Skeletal muscle cell (primary cell): Measurements from ENCODE around the gene ITCH.
A peak's percentile ranks its signal among the peaks of the same experiment; 100 is the strongest.
"Not testable (repeated sequence)": the region's sequence is repeated elsewhere in the genome, so short reads cannot be mapped to it uniquely, and the experiment has no call there.

ENCODE experiments used
- DNase-seq: peaks from one replicate; pipeline ENCODE4 v3.0.0-alpha.2; 2010; ENCODE audit warnings: low read depth
- H3K4me3 ChIP-seq: 2 replicates; pipeline ENCODE4 v1.5.1; 2011; ENCODE audit warnings: low read depth, mild to moderate bottlenecking, control low read depth, low read length, moderate library complexity

ITCH gene

DNA sequence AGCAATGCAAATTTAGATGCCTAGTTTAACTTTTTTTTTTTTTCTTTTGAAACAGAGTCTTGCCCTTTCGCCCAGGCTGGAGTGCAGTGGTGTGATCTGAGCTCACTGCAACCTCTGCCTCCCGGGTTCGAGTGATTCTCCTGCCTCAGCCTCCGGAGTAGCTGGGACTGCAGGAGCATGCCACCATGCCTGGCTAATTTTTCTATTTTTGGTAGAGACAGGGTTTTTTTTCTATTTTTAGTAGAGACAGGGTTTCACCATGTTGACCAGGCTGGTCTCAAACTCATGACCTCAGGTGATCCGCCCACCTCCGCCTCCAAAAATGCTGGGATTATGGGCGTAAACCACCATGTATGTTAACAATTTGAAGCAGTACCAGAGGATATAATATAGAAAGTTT, 155.8 kb downstream of the ITCH start:
- H3K4me3 ChIP-seq, DNase-seq: not testable (repeated sequence)

DNA sequence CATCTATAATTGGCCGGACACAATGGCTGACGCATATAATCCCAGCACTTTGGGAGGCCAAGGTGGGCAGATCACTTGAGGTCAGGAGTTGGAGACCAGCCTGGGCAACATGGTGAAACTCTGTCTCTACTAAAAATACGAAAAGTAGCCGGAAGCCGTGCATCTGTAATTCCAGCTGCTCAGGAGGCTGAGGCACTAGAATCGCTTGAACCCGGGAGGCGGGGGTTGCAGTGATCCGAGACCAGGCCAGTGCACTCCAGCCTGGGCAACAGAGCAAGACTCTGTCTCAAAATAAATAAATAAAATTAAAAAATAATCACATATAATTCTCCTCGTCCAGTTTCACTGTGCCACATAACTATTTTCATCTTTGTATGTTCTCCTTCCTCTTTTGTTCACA, 156.8 kb downstream of the ITCH start:
- DNase-seq = not testable (repeated sequence)

DNA sequence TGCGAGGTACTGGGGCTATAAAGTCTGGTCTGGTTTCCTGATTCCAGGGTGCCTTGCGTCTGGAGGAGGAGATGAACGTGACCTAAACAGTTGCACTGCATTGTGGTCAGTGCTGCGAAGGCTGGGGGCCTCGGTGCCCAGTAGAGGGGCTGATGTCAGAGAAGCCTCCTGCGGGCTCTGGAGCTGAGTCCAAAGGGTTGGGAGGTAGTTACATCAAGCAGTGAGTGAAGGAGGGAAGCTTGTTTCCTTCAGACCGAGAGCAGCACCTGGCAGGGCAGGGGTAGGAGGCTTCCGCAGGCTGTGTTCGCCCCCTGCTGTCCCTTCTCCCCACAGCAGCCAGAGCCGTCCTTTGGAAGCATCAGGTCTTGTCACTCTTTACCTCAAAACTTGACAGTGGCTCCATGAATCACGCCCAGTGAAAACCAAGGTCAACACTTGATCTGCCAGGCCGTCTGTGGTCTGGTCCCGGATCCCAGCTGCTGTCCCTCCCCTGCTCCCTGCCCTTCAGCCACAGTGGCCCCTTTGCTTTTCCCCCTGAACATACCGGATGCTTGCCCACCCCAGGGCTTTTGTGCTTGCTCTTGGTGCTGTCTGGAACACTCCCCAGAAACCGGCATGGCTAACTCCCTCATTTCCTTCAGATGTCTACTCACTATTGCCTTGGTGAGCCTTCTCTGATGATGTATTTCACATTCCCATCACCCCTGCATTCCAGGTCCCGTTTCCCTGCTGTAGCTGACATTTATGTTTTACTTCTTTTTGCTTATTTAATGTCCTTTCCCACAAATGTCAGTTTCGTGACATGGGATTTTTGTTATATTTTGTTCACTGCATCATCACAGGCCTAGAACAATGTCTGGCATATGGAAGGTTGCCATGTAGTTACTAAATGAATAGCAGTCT, 160.1 kb downstream of the ITCH start:
- peak; percentile 38 for DNase-seq
- no peak overlapping the region for H3K4me3 ChIP-seq

More for the DNA sequence above, 156.8 kb downstream of the ITCH start:
- not testable (repeated sequence) for H3K4me3 ChIP-seq

DNA sequence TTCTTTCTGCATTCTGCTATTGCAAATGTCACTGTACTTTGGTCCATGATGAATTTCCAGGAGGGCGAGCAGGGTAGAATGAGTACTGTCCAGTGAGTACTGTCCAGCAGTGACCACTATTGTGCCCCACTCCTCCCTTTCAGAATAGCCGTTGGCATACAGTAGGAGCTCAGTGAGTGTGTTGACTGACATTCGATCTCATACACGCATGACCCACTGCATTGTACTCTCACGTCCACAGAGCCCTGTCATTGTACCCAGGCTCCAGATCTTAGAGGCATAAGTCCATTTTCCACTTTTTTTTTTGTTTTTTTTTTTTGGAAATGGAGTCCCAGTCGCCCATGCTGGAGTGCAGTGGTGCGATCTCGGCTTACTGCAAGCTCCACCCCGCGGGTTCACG, 161.4 kb downstream of the ITCH start:
- DNase-seq = no peak
- no peak overlapping the region for H3K4me3 ChIP-seq

DNA sequence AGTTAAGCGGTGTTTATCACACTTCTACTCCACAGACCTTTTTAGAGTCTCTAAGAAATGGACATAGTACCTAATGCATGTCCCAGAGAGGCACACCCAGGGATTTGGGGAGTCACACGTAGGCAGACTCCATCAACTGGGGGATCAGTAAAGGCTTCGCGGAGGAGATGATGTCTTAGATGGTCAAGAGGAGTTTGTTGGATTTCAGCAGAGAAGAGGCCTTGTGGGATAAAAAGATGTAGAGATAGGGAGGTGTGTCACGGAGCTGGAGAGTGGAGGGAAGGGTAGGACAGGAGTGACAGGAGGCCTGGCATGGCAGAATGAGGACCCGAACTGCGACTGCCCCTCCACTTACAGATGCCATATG, 162.3 kb downstream of the ITCH start:
- no peak for DNase-seq
- H3K4me3 ChIP-seq = no peak overlapping the region

DNA sequence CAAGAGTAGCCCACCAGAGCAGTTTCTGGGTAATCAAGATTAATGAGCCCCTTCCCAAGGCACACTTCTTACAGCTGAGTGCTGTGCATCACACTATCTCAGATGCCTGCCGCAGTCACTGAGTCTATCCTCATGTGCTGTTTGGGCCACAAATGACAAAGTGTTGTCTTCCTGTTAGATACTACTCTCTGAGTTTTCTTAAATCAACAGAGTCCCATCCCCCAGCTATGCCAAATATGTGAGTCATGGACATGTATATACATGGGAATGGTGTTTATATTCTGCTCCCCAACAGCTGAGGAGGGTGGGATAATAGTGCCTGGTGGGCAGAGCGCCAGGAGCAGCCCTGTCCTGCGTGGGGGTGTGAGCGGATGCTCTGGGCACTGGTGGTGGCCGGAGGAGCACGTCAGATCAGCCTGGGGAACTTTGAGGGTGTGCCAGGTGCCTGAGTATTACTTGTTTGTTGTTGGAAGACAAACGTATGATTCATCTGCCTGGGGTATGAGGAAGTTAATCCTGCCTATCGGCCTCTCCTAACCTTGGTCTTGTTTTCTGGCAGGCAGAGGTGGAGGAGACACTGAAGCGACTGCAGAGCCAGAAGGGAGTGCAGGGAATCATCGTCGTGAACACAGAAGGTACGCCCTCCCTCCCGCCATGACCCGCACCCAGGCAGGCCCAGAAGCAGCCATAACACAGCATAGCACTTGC, 162.8 kb downstream of the ITCH start:
- H3K4me3 ChIP-seq = no peak overlapping the region
- DNase-seq = peak; percentile 98

DNA sequence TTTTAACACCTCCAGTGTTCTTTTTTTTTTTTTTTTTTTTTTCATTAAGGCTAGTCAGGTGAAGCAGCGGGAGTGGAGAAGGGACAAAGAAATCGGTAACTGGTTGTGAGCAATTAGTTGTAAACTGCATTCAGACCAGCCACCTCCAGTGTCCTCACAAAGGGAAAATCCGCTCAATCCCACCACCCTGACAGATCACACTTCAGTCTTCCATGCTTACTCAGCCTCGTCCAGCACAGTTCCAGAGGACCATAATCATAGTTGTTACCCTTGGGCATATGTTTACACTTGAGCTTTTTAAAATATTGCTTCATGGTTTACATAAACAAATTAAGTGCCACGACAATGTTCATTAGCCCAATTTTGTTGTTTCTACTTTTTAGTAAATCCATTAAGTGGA, 163.4 kb downstream of the ITCH start:
- no peak for DNase-seq
- no peak overlapping the region for H3K4me3 ChIP-seq

DNA sequence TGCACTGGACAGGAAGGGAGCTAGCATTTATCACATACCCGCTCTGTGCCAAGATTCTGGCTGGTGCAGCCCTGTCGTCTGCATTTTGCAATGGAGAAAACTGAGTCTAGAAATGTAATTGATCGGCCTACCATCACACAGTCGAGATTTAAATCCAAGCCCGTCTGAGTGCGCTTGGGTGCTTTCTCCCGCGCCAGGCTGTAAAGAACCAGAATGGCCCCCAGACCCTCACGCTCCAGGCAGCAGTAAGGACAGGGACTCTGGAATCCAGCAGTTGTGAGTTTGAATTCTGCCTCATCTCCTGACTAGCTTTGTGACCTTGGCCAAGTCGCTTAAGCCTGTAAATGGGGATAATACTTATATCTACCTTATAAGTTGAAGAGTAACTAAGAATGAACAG, 163.9 kb downstream of the ITCH start:
- H3K4me3 ChIP-seq = no peak overlapping the region
- DNase-seq = no peak

DNA sequence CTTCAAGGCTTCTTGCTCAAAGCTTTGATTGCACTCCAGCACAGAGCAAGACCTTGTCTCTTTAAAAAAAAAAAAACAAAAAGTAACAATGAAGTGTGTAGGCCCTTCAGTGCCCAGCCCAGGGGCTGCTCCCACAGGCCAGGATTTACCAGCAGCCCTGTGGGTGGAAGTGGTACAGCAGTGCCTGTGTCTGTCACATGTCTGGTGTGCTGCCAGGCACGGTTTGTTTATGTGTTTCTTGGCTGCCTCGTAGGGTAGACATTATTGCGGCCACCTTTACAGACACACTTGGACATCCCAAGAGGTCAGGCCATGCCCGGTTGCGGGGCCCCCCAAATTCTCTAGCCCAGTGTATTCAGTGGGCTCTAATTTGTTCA, 165.8 kb downstream of the ITCH start:
- no peak overlapping the region for H3K4me3 ChIP-seq
- no peak for DNase-seq

DNA sequence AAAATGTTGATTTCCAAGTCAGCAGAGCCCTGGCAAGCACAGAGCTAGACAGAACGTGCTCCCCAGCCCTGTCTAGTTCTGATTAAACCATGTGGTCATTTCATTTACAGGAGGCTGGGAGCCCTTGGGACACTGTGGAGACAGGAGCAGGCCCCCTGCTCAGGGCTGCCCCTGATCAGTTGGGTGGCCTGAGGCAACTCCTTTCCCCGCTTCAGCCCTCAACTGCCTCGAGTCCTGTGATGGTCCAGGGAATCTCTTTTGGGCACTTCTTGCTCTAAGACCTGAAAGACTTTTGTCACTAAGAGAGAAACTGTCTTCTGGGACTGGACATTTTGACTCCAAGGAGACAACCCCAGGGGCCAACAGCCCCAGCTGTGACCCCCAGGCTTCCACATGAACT, 166.7 kb downstream of the ITCH start:
- no peak for DNase-seq
- no peak overlapping the region for H3K4me3 ChIP-seq

DNA sequence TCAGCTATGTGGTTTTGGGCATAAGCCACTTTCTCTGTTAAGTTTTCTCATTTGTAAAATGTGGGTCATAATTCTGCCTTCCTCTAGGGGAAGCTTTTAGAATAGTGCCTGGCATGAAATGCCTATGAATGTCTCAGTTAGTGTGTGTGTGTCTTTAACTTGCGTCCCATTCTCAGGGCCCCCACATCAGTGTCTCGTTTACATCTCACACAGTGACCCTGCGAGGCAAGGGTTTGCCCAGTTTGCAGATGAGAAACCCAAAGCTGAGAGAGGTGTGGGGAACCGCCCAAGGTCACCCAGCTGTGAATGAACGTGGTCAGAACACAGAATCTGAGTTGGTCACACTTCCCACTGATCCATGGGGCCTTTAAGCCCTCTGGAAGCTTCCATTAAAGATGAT, 167.3 kb downstream of the ITCH start:
- no peak overlapping the region for H3K4me3 ChIP-seq

DNA sequence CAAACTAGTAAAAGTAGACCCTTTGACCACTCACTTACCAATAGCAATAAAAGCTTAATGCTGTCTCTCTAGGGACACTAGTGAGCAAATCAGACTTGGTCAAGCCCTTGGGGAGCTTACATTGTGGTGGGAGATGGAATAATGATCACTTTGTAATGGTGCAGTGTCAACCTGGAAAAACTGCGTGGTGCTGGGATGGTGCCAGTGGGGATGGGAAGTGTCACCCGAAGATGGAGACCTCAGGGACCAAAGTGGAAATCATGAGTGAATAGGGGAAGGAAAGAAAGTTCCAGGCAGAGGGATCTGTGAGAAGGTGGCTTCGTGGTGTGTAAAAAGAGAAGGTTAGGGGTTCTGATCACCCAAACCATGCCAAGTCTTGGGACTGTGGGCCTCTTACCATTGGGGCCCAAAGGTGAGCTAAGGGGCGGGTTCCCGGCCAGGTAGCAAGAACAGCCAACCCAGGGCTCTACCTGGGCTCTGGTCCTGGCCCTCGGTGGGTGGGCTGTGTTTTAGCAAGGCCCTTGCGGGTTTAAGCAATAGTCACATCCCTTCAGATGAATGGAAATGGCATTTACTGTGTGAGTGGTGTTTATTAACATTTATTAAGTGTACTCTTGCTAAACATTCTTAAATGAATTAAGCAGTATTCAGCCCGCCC, 168.7 kb downstream of the ITCH start:
- no peak for DNase-seq
- H3K4me3 ChIP-seq = no peak overlapping the region

More for the DNA sequence above, 167.3 kb downstream of the ITCH start:
- DNase-seq = no peak

DNA sequence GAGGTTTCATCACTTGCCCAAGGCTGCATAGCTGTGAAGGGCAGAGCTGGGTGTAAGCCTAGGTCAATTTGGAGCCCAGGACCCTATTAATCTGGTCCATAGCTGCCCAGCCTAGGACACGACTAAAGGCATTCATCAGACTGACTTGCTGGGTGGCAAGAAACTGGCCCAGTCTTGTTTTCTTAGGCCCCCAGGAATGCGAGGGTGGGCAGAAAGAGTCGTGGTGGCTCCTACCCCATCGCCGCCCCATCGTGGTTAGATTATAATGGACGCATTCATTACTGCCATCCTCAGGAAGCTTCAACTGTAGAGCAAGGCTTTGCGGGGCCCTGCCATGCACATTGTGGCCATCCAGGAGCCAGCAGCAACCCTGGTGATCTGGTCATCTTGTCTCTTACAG, 169.2 kb downstream of the ITCH start:
- DNase-seq = no peak
- H3K4me3 ChIP-seq = no peak overlapping the region

DNA sequence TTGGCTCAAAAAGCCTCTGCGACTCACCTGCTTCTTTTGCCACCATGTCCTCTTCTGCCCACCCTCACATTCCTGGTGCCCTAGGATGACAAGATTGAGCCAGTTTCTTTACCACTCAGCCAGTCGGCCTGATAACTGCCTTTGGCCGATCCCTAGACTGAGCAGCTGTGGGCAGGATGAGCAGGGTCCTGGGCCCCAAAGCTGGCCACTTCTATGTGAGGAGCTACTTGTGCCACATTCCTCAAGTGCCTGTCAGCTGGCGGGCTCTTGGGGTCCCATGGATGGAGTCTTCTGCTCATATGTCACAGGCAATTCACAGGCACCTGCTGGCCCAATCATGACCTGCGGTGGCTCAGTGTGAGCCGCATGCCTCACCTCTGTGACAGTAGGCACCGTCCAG, 169.7 kb downstream of the ITCH start:
- DNase-seq = no peak
- H3K4me3 ChIP-seq = no peak overlapping the region

DNA sequence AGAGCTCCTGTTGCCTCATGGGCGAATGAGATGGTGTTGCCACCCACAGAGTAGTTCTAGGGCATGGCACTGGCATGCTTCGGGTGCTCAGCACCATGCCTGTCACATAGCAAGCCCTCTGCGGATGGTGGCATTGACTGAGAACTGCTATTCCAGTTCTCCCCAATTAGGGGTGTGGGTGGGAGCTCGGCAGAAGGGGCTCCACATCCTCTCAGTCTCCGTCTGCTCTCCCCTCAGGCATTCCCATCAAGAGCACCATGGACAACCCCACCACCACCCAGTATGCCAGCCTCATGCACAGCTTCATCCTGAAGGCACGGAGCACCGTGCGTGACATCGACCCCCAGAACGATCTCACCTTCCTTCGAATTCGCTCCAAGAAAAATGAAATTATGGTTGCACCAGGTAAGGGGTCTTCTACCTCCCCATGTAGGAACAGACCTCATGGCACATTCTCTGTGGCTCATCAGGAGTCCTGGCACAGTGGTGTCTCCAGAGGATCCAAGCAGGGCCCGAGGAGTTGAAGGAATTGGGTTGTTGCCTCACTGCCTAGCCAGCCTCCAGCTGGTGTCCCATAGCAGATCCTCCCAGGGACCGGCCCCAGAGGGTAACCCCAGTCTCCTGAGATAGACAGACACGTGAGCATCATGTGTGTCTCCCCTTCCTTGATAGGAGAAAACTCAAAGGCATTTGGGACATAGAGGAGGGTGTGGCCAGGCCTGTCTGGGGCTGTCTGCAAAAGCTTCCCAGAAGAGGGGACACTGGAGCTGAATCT, 171.5 kb downstream of the ITCH start:
- no peak for DNase-seq
- no peak overlapping the region for H3K4me3 ChIP-seq

DNA sequence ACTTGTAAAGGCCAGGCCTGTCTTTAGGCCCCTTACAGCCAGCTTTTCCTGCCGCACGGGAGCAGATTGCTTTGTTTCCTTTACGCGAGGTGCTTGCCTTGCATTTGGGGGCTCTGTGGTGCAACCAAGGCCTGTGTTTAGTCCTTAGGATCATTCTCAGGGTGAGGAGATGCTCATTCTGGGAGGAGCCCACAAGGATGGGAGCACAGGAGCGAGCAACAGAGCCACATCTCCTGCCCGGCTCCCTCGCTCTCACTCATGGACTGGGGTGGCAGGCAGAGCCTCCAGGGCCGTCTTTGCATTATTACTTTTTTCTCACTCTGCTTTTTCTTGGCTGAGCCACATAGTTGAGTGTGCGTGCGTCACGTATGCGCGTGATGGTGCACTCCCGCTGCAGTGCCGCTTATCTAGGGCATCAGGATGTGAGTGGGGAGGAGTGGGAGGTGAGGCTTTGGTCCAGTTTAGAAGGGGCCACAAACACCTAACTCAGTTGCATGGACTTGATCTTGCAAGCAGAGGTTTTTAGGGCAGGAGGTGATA, 172.3 kb downstream of the ITCH start:
- no peak overlapping the region for H3K4me3 ChIP-seq
- DNase-seq = no peak

DNA sequence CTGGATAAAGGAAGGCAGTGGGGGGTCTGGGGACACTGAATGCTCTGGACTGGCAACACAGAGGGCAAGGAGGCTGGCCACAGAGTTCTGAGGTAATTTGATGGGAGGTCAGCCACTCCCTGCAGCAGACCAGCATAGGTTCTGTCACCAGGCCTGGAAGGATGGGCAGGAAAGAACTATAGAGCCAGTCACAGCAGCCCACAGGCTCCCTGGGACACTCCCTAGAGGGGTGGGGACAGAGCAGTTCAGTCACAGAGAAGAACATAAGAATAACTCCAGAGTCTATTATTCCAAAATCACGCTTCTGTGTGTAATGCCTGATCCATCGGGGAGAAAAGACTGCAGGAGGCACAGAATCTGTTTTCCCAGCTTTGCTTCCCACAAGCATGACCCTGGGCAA, 172.8 kb downstream of the ITCH start:
- no peak overlapping the region for H3K4me3 ChIP-seq
- DNase-seq = no peak

DNA sequence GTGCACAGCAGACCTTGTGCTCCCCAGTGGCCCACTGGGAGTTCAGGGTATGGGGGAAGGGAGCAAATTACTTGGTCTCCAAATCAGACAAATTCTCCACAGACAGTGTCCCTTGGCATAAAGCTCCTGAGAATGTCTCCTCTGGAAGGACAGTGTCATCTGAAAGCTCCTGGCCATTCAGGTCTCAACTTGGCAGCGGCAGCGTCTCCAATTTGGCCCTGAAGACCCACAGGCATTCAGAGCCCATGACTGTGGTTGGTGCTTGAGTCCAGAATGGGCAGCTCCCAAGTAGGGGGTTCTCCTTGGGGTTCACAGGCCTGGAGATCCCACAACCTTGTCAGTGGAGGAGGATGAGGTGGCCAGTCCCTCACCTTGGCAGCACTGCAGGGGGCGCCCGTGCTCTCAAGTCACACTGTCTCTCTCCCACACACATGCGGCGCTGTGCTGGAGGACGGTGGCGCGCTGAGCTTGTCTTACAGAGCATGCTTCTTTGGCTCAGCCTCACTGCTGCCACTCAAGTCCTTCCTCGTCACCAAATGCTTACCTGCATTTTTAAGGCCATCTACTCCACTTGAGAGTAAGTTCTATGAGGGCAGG, 173.8 kb downstream of the ITCH start:
- no peak for DNase-seq
- H3K4me3 ChIP-seq = no peak overlapping the region

DNA sequence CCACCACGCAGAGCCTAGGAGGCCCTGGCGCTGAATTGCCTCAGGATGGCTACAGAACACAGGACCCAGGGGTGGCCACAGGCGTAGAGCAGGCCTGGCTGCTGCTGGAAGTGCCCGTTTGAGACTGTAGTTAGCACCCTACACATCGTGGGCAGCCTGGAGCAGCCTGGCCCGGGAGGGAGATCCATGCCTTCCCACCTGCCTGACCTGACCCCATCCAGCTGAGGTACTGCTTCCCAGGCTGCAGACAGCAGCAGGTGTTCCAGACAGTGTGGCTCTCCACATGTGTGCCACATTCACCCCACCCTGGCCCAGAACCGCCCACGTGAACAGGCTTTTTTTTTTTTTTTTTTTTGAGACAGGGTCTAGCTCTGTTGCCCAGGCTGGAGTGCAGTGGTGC, 174.6 kb downstream of the ITCH start:
- no peak for DNase-seq
- H3K4me3 ChIP-seq = no peak overlapping the region
